Measurements from ENCODE around the gene RC3H1. TPM values are rescaled to one million over a fixed set of nuclear protein-coding genes. Genes with fewer than 3 reads are reported as not detected.
"Not testable (repeated sequence)": the region's sequence is repeated elsewhere in the genome, so short reads cannot be mapped to it uniquely, and the experiment has no call there.

The RC3H1 gene
- total RNA-seq, 4 donors from 2014 or later = 37.3 to 49.8 (median 40.4) TPM

GRCh38 chr1:173948594-173948993, 73.6 kb downstream of the RC3H1 start:
- no peak for ATAC-seq
- Histone ChIP-seq H3K4me1 (no peaks in the 10 kb centered on the region), H3K27me3 (no peaks in the 10 kb centered on the region), H3K27ac (no peak overlapping the region), H3K36me3 (peaks cover 7 to 96% of the 10 kb centered on the region in 2 donors), H3K4me3 (no peak overlapping the region), H3K9me3 (no peaks in the 10 kb centered on the region)
- 95 to 100% methylated on average over 2 to 4 of the region's 4 CpGs for WGBS, 2 donors (ENCODE audit: low coverage in 1 of 2)
- TF ChIP-seq CTCF (IDR thresholded peaks at IDR 0.05) (no peak), EP300 (IDR thresholded peaks at IDR 0.05) (no peak), POLR2AphosphoS5 (IDR thresholded peaks at IDR 0.05) (no peak), POLR2A (IDR thresholded peaks at IDR 0.05) (no peak)

GRCh38 chr1:173946380-173946921, 75.7 kb downstream of the RC3H1 start:
- WGBS, 2 donors (ENCODE audit: low coverage in 1 of 2) = 61 to 82% methylated on average over 4 of the region's 4 CpGs
- no peak for TF ChIP-seq POLR2A (IDR thresholded peaks at IDR 0.05)
- no peak for TF ChIP-seq POLR2AphosphoS5 (IDR thresholded peaks at IDR 0.05)
- TF ChIP-seq EP300 (IDR thresholded peaks at IDR 0.05) = no peak
- no peak for TF ChIP-seq CTCF (IDR thresholded peaks at IDR 0.05)
- Histone ChIP-seq H3K9me3 (no peaks in the 10 kb centered on the region), H3K36me3 (peaks cover 7 to 100% of the 10 kb centered on the region in 2 donors), H3K27me3 (no peaks in the 10 kb centered on the region), H3K27ac (no peak overlapping the region), H3K4me3 (no peak overlapping the region), H3K4me1 (no peaks in the 10 kb centered on the region)
- ATAC-seq = no peak

- Histone ChIP-seq H3K36me3 (peaks cover 5 to 78% of the 10 kb centered on the region in 2 donors), H3K27ac (no peak overlapping the region), H3K4me3 (no peak overlapping the region), H3K4me1 (no peaks in the 10 kb centered on the region), H3K27me3 (no peaks in the 10 kb centered on the region), H3K9me3 (no peaks in the 10 kb centered on the region)
- 64 to 85% methylated on average over 2 of the region's 2 CpGs for WGBS, 2 donors (ENCODE audit: low coverage in 1 of 2)
- no peak for ATAC-seq
- TF ChIP-seq POLR2AphosphoS5 (IDR thresholded peaks at IDR 0.05) = no peak
- TF ChIP-seq EP300 (IDR thresholded peaks at IDR 0.05) = no peak
- no peak for TF ChIP-seq CTCF (IDR thresholded peaks at IDR 0.05)
- no peak for TF ChIP-seq POLR2A (IDR thresholded peaks at IDR 0.05)
These were observed 85.1 kb downstream of the RC3H1 start for GRCh38 chr1:173937062-173937461.

- Histone ChIP-seq H3K4me3 (no peak overlapping the region), H3K9me3 (no peaks in the 10 kb centered on the region), H3K27me3 (no peaks in the 10 kb centered on the region), H3K4me1 (no peaks in the 10 kb centered on the region), H3K27ac (no peak overlapping the region), H3K36me3 (peaks cover 0 to 58% of the 10 kb centered on the region in 2 donors)
- TF ChIP-seq CTCF (IDR thresholded peaks at IDR 0.05) (no peak), POLR2AphosphoS5 (IDR thresholded peaks at IDR 0.05) (no peak)
- ATAC-seq = no peak
- 100% methylated on average over 1 of the region's 1 CpG for WGBS, 2 donors (ENCODE audit: low coverage in 1 of 2)
These were observed 87.7 kb downstream of the RC3H1 start for GRCh38 chr1:173934440-173934839.

- not testable (repeated sequence) for H3K4me3 ChIP-seq, ATAC-seq, H3K4me1 ChIP-seq, H3K27ac ChIP-seq, H3K9me3 ChIP-seq, H3K27me3 ChIP-seq
- 95 to 100% methylated on average over 2 to 4 of the region's 5 CpGs for WGBS, 2 donors (ENCODE audit: low coverage in 1 of 2)
- H3K36me3 ChIP-seq = peaks cover 0 to 39% of the 10 kb centered on the region in 2 donors
These were observed 91.6 kb downstream of the RC3H1 start for GRCh38 chr1:173930541-173930940.

All from gastroesophageal sphincter (tissue), 4 donors.